GM12878 (cell line): Measurements from ENCODE around the gene POLR1G. TPM values are rescaled to one million over a fixed set of nuclear protein-coding genes. Genes with fewer than 3 reads are reported as not detected.

ENCODE experiments used
- CBX3 ChIP-seq: fragments of 200-600 bp; sonication (generic); IDR thresholded peaks from 2 replicates; pipeline ENCODE4 v1.6.1; 2016; ENCODE audit warnings: low read depth, borderline replicate concordance
- CEBPZ ChIP-seq: fragments of 150-350 bp; IDR thresholded peaks from 2 replicates; pipeline ENCODE4 v1.6.1; 2016; ENCODE audit warnings: low read depth, low read length
- CHD2 ChIP-seq: IDR thresholded peaks from 2 replicates; pipeline ENCODE4 v1.6.1; 2011; ENCODE audit warnings: low read depth, low read length, improper control_type of control experiment, borderline replicate concordance
- E2F4 ChIP-seq: IDR thresholded peaks from 2 replicates; pipeline ENCODE4 v1.6.1; 2012; ENCODE audit warnings: low read depth, low read length, improper control_type of control experiment
- HDAC2 ChIP-seq: fragments of 200-600 bp; sonication (generic); IDR thresholded peaks from 2 replicates; pipeline ENCODE4 v1.6.1; 2017
- HDGF ChIP-seq: fragments of 450-650 bp; IDR thresholded peaks from 2 replicates; pipeline ENCODE4 v1.6.1; 2016; ENCODE audit warnings: antibody characterized with exemption
- IKZF2 ChIP-seq, 2 experiments: fragments of 450-650 bp; IDR thresholded peaks; 2 replicates each; pipeline ENCODE4 v1.6.1; 2017; ENCODE audit warnings: mild to moderate bottlenecking in 2 of 2, moderate library complexity in 2 of 2
- IRF4 ChIP-seq: IDR thresholded peaks from 2 replicates; pipeline ENCODE4 v1.6.1; 2011; ENCODE audit warnings: low read depth, low read length
- IRF5 ChIP-seq: fragments of 450-650 bp; IDR thresholded peaks from 2 replicates; pipeline ENCODE4 v1.6.1; 2017; ENCODE audit warnings: borderline replicate concordance
- MLLT1 ChIP-seq: fragments of 450-650 bp; IDR thresholded peaks from 2 replicates; pipeline ENCODE4 v1.6.1; 2016; ENCODE audit warnings: mild to moderate bottlenecking
- MTA2 ChIP-seq: fragments of 450-650 bp; IDR thresholded peaks from 2 replicates; pipeline ENCODE4 v1.6.1; 2016; ENCODE audit warnings: low read depth, mild to moderate bottlenecking, moderate library complexity
- MYC ChIP-seq: IDR thresholded peaks from 2 replicates; pipeline ENCODE4 v1.6.1; 2011; ENCODE audit warnings: mild to moderate bottlenecking, low read length, moderate library complexity, inconsistent platforms; ENCODE audit not compliant: insufficient read depth, insufficient replicate concordance, insufficient read length, severe bottlenecking
- NFYA ChIP-seq: IDR thresholded peaks from 2 replicates; pipeline ENCODE4 v1.6.1; 2011; ENCODE audit warnings: low read depth, mild to moderate bottlenecking, low read length, improper control_type of control experiment, borderline replicate concordance
- NRF1 ChIP-seq: conservative IDR thresholded peaks from 2 replicates; pipeline ENCODE4 v1.6.1; 2011; ENCODE audit warnings: mild to moderate bottlenecking, low read depth, low read length, improper control_type of control experiment
- PAX8 ChIP-seq: fragments of 450-650 bp; IDR thresholded peaks from 2 replicates; pipeline ENCODE4 v1.6.1; 2017; ENCODE audit warnings: mild to moderate bottlenecking, moderate library complexity
- SMAD1 ChIP-seq: fragments of 450-650 bp; IDR thresholded peaks from 2 replicates; pipeline ENCODE4 v1.6.1; 2018; ENCODE audit warnings: mild to moderate bottlenecking, low read depth; ENCODE audit not compliant: partially characterized antibody
- STAT3 ChIP-seq: IDR thresholded peaks from 2 replicates; pipeline ENCODE4 v1.6.1; 2011; ENCODE audit warnings: low read depth, low read length, improper control_type of control experiment
- TCF7 ChIP-seq: IDR thresholded peaks from 2 replicates; pipeline ENCODE4 v1.6.1; 2014; ENCODE audit warnings: antibody characterized with exemption, borderline replicate concordance
- YBX1 ChIP-seq: fragments of 450-650 bp; IDR thresholded peaks from 2 replicates; pipeline ENCODE4 v1.6.1; 2016; ENCODE audit warnings: antibody characterized with exemption
- ZBTB40 ChIP-seq: fragments of 450-650 bp; IDR thresholded peaks from 2 replicates; pipeline ENCODE4 v1.6.1; 2016; ENCODE audit warnings: mild to moderate bottlenecking, moderate library complexity, borderline replicate concordance
- ZNF622 ChIP-seq: fragments of 450-650 bp; IDR thresholded peaks from 2 replicates; pipeline ENCODE4 v1.6.1; 2017; ENCODE audit warnings: mild to moderate bottlenecking, inconsistent platforms
- polyA plus RNA-seq, 11 experiments: library from polyadenylated mRNA; depleted of rRNA in 4 of 11; unstranded in 6 of 11; stranded (reverse) in 5 of 11; fragments of >200 nt; fragmentation: Nextera tagmentation in 4 of 11; fragmentation: Illumina TruSeq in 1 of 11; extraction: Ambion mirVana in 4 of 11; extraction: Trizol in 1 of 11; gene quantifications; 1 replicate in 1 of 11; 2 replicates in 10 of 11; pipeline versions ENCODE4 v1.2.1 to v1.2.3, GENCODE V29; 2011 to 2016; ENCODE audit warnings: inconsistent platforms in 2 of 11, missing spikeins in 2 of 11, low read depth in 1 of 11
- total RNA-seq, 4 experiments: library from RNA; depleted of rRNA in 3 of 4; stranded (reverse); fragments of >200 nt in 3 of 4; fragmentation: Illumina TruSeq in 1 of 4; extraction: Trizol in 1 of 4; gene quantifications; 2 replicates each; pipeline versions ENCODE4 v1.2.1 to v1.2.3, GENCODE V29; 2013 to 2021

The POLR1G gene
- total and polyA plus RNA-seq, 10 of the 15 experiments (the other 5 are each of a cell fraction or from before 2014, with no cell fraction given): 2.0 to 30.9 (median 20.5) TPM

GRCh38 chr19:45419396-45419795 lies 13.0 kb downstream of the POLR1G start (continued):
- TF ChIP-seq CHD2 (peak; percentile 81; the same call in 1 of the 2 replicates), ZNF622 (no peak), HDGF (peak; percentile 79), MYC (no peak), IKZF2 (IDR thresholded peaks at IDR 0.05) (peak; percentile 94 to 95), PAX8 (no peak), STAT3 (0 out of 2 replicates have a peak, but pooled peaks have one; percentile 53), MTA2 (peak; percentile 27; the same call in 1 of the 2 replicates), E2F4 (no peak), MLLT1 (no peak), NRF1 (no peak), CBX3 (no peak), HDAC2 (no peak), IRF5 (no peak), YBX1 (no peak), NFYA (no peak), SMAD1 (no peak), ZBTB40 (no peak), TCF7 (no peak), CEBPZ (no peak), IRF4 (peak; percentile 97)
